Measurements from ENCODE around the gene RFK.
"Not testable (repeated sequence)": the region's sequence is repeated elsewhere in the genome, so short reads cannot be mapped to it uniquely, and the experiment has no call there.

RFK gene

GRCh38 chr9:76394195-76394959 lies at the start of gene RFK:
RFK (minus strand) TSS chr9:76394426; CDS start chr9:76394171, 255 bp downstream.
- DNase-seq (ENCODE audit: low spot score) (peak; percentile 95), FAIRE-seq (peak; percentile 82)

GRCh38 chr9:76443887-76444286 lies 49.7 kb upstream of the RFK start:
- no peak for FAIRE-seq
- no peak for DNase-seq (ENCODE audit: low spot score)

GRCh38 chr9:76441551-76442322 lies 47.5 kb upstream of the RFK start:
- FAIRE-seq, result no peak
- DNase-seq (ENCODE audit: low spot score), result peak; percentile 62

- DNase-seq (ENCODE audit: low spot score), result no peak
- FAIRE-seq, result no peak
These were observed 44.8 kb upstream of the RFK start for GRCh38 chr9:76438841-76439588.

GRCh38 chr9:76437017-76437699 lies 42.9 kb upstream of the RFK start:
- not testable (repeated sequence) for FAIRE-seq; DNase-seq (ENCODE audit: low spot score)

GRCh38 chr9:76434897-76435296 lies 40.7 kb upstream of the RFK start:
- FAIRE-seq; DNase-seq (ENCODE audit: low spot score): not testable (repeated sequence)

- DNase-seq (ENCODE audit: low spot score) (no peak), FAIRE-seq (no peak)
These were observed 39.6 kb upstream of the RFK start for GRCh38 chr9:76433836-76434235.

GRCh38 chr9:76433406-76433805 lies 39.2 kb upstream of the RFK start:
- DNase-seq (ENCODE audit: low spot score), result no peak
- no peak for FAIRE-seq

- FAIRE-seq, result no peak
- DNase-seq (ENCODE audit: low spot score), result no peak
These were observed 37.4 kb upstream of the RFK start for GRCh38 chr9:76431601-76432000.

- no peak for DNase-seq (ENCODE audit: low spot score)
- no peak for FAIRE-seq
These were observed 32.7 kb upstream of the RFK start for GRCh38 chr9:76426807-76427419.

- no peak for FAIRE-seq
These were observed 31.6 kb upstream of the RFK start for GRCh38 chr9:76425677-76426453.

GRCh38 chr9:76424491-76424890 lies 30.3 kb upstream of the RFK start:
- FAIRE-seq, result no peak
- DNase-seq (ENCODE audit: low spot score), result no peak

More at GRCh38 chr9:76425677-76426453, 31.6 kb upstream of the RFK start:
- DNase-seq (ENCODE audit: low spot score), result no peak

- FAIRE-seq, result no peak
- no peak for DNase-seq (ENCODE audit: low spot score)
These were observed 29.3 kb upstream of the RFK start for GRCh38 chr9:76423216-76424177.

- no peak for FAIRE-seq
These were observed 25.7 kb upstream of the RFK start for GRCh38 chr9:76419782-76420380.

GRCh38 chr9:76417394-76417793 lies 23.2 kb upstream of the RFK start:
- FAIRE-seq, result no peak
- no peak for DNase-seq (ENCODE audit: low spot score)

More at GRCh38 chr9:76419782-76420380, 25.7 kb upstream of the RFK start:
- peak; percentile 20 for DNase-seq (ENCODE audit: low spot score)

- DNase-seq (ENCODE audit: low spot score) (no peak), FAIRE-seq (no peak)
These were observed 21.5 kb upstream of the RFK start for GRCh38 chr9:76415731-76416130.

GRCh38 chr9:76415154-76415553 lies 20.9 kb upstream of the RFK start:
- DNase-seq (ENCODE audit: low spot score), result no peak
- FAIRE-seq, result no peak

- no peak for FAIRE-seq
- DNase-seq (ENCODE audit: low spot score), result no peak
These were observed 20.4 kb upstream of the RFK start for GRCh38 chr9:76414661-76415060.
